ENCODE measurements around the gene CCDC197.

DNA sequence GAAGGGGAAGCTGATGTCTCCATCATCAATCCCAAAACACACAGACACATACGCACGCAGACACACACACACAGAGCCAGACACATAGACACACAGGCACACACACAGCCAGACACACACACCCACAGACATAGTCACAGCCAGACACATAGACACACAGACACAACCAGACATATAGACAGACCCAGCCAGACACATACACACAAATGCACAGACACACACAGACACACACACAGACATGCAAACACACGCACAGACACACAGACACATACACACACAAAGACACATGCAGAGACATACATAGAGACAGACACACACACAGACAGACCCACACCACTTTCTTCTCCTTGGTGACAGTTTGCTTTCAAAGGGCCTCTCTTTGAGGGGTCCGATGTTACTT, 6.3 kb downstream of the CCDC197 start:
- TF ChIP-seq, protein P1, sequence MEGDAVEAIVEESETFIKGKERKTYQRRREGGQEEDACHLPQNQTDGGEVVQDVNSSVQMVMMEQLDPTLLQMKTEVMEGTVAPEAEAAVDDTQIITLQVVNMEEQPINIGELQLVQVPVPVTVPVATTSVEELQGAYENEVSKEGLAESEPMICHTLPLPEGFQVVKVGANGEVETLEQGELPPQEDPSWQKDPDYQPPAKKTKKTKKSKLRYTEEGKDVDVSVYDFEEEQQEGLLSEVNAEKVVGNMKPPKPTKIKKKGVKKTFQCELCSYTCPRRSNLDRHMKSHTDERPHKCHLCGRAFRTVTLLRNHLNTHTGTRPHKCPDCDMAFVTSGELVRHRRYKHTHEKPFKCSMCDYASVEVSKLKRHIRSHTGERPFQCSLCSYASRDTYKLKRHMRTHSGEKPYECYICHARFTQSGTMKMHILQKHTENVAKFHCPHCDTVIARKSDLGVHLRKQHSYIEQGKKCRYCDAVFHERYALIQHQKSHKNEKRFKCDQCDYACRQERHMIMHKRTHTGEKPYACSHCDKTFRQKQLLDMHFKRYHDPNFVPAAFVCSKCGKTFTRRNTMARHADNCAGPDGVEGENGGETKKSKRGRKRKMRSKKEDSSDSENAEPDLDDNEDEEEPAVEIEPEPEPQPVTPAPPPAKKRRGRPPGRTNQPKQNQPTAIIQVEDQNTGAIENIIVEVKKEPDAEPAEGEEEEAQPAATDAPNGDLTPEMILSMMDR (IDR thresholded peaks at IDR 0.05) = no peak
- TF ChIP-seq POLR2A (IDR thresholded peaks at IDR 0.05) = no peak

Data from uterus (tissue), 2 donors.